ENCODE measurements around the gene THOC6. TPM values are rescaled to one million over a fixed set of nuclear protein-coding genes. Genes with fewer than 3 reads are reported as not detected.

The THOC6 gene
- total RNA-seq, 6 experiments from 2014 or later = 18.2 to 21.6 (median 19.9) TPM

DNA sequence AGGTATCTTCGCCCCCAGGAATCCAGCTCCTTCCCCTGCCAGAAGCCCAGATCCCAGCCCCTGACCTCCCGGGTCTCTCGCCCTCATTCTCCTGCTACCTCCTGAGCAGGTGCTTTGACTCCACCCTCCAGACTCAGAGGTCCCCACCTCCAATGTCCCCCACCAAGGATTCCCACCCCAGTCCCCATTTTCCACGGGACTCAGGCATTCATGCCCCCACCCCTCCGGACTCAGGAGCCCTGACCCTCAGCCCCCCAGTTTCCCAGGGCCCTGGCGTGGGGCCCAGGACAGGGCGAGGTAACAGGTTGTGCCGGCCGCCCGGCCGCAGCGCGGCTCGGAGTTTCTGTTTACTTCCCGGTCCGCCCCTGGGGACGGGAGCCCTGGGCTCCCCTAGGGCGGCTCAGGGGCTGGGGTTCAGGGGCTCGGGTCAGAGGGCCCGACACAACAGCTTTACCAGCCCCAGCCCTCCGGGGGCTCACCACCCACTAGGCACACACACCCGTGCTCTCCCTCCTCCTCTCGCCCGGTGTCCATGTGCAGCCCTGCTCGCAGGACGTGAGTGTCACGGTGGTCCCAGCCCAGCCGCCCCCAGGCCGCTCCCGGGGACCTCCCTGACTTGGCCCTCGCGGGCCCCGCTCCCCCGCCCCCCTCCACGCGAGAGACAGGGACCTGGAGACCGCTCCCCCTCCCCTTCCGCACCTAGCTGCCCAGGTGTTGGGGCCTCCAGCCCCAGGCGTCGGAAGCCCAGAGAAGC lies 12.3 kb downstream of the THOC6 start:
- H3K4me1 Mint-ChIP-seq (ENCODE audit: low read depth) = no peaks in the 10 kb centered on the region
- H3K27me3 Mint-ChIP-seq (ENCODE audit: insufficient read depth) = peaks cover 55% of the 10 kb centered on the region
- no peaks in the 10 kb centered on the region for H3K9me3 Mint-ChIP-seq
- H3K27ac Mint-ChIP-seq = no peak overlapping the region
- TF ChIP-seq, protein P1, sequence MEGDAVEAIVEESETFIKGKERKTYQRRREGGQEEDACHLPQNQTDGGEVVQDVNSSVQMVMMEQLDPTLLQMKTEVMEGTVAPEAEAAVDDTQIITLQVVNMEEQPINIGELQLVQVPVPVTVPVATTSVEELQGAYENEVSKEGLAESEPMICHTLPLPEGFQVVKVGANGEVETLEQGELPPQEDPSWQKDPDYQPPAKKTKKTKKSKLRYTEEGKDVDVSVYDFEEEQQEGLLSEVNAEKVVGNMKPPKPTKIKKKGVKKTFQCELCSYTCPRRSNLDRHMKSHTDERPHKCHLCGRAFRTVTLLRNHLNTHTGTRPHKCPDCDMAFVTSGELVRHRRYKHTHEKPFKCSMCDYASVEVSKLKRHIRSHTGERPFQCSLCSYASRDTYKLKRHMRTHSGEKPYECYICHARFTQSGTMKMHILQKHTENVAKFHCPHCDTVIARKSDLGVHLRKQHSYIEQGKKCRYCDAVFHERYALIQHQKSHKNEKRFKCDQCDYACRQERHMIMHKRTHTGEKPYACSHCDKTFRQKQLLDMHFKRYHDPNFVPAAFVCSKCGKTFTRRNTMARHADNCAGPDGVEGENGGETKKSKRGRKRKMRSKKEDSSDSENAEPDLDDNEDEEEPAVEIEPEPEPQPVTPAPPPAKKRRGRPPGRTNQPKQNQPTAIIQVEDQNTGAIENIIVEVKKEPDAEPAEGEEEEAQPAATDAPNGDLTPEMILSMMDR (IDR thresholded peaks at IDR 0.05) = no peak
- no peak overlapping the region for H3K4me3 Mint-ChIP-seq
- DNase-seq = no peak
- H3K36me3 Mint-ChIP-seq (ENCODE audit: low read depth) = no peaks in the 10 kb centered on the region

DNA sequence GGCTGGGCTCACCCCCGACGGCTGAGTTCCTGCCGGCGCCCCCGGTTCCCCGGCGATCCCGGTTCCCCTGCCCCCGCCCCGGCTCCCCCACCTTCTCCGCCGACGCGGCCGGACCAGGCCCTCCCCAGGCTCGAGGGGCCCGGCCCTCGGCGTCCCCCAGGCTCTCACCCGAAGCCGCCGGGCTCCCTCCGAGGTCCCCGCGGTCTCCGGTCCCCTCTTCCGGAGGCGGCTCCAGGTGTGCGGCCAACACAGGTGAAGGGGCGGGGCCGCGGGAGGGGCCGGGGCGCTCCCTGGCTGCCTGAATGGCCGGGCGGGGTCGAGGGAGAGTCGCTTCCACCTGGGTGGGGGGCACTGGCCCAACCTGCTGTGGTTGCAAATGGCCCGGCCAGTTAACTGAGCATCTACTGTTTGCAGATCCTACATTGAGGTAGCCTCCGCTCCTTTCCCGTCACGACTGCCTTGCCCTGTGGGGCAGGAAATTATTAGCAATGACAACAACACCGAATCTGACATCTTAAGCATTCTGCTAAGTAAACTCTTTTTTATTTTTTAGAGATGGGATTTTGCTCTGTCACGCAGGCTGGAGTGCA lies 13.0 kb downstream of the THOC6 start, which contains the start of gene BICDL2:
Gene BICDL2, minus strand, starts transcription at position 219 of the 590 bp plus-strand sequence. CDS start 1,448 bp downstream, outside the sequence.
- Mint-ChIP-seq H3K36me3 (ENCODE audit: low read depth) (no peaks in the 10 kb centered on the region), H3K4me3 (no peak within 1 kb of the TSS), H3K4me1 (ENCODE audit: low read depth) (no peaks in the 10 kb centered on the region), H3K9me3 (no peaks in the 10 kb centered on the region), H3K27ac (no peak within 1 kb of the TSS), H3K27me3 (ENCODE audit: insufficient read depth) (peaks cover 55% of the 10 kb centered on the region)
- TF ChIP-seq, protein P1 (IDR thresholded peaks at IDR 0.05) = no peak
- DNase-seq = no peak

DNA sequence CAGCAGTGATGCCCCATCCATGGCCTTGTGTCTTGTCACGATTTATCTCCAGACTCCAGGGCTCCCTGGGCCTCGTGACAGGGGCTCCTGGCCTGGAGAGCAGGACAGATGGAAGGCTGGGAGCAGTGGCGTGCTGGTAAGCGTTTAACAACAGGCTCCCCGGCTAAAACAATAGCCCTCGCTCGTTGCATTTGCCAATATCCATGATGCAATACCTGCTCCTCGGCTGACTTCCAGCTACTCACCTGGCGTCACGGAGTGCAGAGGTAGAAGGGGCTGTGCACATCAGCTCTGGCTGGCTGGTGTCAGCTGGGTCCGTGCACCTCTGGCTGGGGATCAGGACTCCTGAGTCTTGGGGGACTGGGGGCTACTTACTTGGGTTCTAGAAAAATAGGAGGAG lies 14.4 kb downstream of the THOC6 start:
- H3K4me1 Mint-ChIP-seq (ENCODE audit: low read depth) = no peaks in the 10 kb centered on the region
- peaks cover 53% of the 10 kb centered on the region for H3K27me3 Mint-ChIP-seq (ENCODE audit: insufficient read depth)
- no peak overlapping the region for H3K27ac Mint-ChIP-seq
- no peaks in the 10 kb centered on the region for H3K9me3 Mint-ChIP-seq
- TF ChIP-seq, protein P1 (IDR thresholded peaks at IDR 0.05) = no peak
- H3K36me3 Mint-ChIP-seq (ENCODE audit: low read depth) = no peaks in the 10 kb centered on the region
- DNase-seq = no peak
- H3K4me3 Mint-ChIP-seq = no peak overlapping the region

DNA sequence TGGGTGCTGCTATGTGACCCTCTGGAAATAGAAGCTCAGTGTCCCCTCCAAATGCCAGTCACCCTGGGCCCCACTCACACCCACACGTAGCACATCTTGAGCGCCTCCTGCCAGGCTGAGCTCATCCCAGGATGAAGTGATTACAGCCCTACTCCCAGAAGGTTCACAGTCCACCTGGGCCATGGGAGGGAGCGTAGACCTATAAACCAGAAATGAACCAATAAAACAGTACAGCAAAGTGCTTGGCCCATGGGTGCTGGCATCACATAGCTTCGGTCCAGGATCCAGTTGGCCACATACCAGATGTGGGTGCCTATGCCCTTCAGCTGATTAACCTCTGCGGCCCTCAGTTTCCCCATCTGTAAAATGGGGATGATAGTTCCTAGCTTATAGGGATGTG lies 15.1 kb downstream of the THOC6 start:
- Mint-ChIP-seq H3K27ac (no peak overlapping the region), H3K4me1 (ENCODE audit: low read depth) (no peaks in the 10 kb centered on the region), H3K4me3 (no peak overlapping the region), H3K9me3 (no peaks in the 10 kb centered on the region), H3K36me3 (ENCODE audit: low read depth) (no peaks in the 10 kb centered on the region), H3K27me3 (ENCODE audit: insufficient read depth) (peaks cover 52% of the 10 kb centered on the region)
- TF ChIP-seq, protein P1 (IDR thresholded peaks at IDR 0.05) = no peak
- no peak for DNase-seq

DNA sequence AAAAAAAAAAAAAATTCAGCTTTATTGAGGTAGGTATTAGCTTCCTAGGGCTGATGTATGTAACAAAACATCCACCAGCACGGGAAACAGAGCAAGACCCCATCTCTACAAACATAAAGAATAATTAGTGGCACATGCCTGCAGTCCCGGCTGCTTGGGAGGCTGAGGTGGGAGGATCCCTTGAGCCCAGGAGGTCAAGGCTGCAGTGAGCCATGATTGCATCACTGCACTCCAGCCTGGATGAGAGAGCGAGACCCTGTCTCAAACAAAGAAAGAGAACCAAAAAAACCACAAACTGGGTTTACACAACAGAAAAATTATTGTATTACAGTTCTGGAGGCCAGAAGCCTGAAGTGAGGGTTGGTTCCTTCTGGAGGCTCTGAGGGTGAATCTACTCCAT lies 18.5 kb downstream of the THOC6 start:
- Mint-ChIP-seq H3K4me1 (ENCODE audit: low read depth) (no peaks in the 10 kb centered on the region), H3K9me3 (no peaks in the 10 kb centered on the region), H3K27ac (no peak overlapping the region), H3K4me3 (no peak overlapping the region), H3K27me3 (ENCODE audit: insufficient read depth) (peaks cover 48% of the 10 kb centered on the region), H3K36me3 (ENCODE audit: low read depth) (no peaks in the 10 kb centered on the region)
- DNase-seq = no peak
- TF ChIP-seq, protein P1 (IDR thresholded peaks at IDR 0.05) = no peak

Measured in HFFc6 (cell line).